ENCODE data around the gene UCN2.

Gene UCN2

GRCh38 chr3:48544141-48544540, 19.4 kb downstream of the UCN2 start:
- in situ Hi-C loops (cut with HindIII; ENCODE audit: low sequenced_read_pairs): no loop called here
- no peak for TF ChIP-seq CTCF (IDR thresholded peaks at IDR 0.05; ENCODE audit: low read depth, low read length)
- H3K4me3 ChIP-seq (ENCODE audit: low read depth, low read length): no peak overlapping the region
- no peak for DNase-seq (ENCODE audit: low read depth, low spot score)

GRCh38 chr3:48543271-48543866, 20.2 kb downstream of the UCN2 start:
- H3K4me3 ChIP-seq (ENCODE audit: low read depth, low read length): no peak overlapping the region
- TF ChIP-seq CTCF (IDR thresholded peaks at IDR 0.05; ENCODE audit: low read depth, low read length): no peak
- no peak for DNase-seq (ENCODE audit: low read depth, low spot score)
- in situ Hi-C loops (cut with HindIII; ENCODE audit: low sequenced_read_pairs): no loop called here

GRCh38 chr3:48538451-48538850, 25.1 kb downstream of the UCN2 start:
- DNase-seq (ENCODE audit: low read depth, low spot score): no peak
- no peak overlapping the region for H3K4me3 ChIP-seq (ENCODE audit: low read depth, low read length)
- TF ChIP-seq CTCF (IDR thresholded peaks at IDR 0.05; ENCODE audit: low read depth, low read length): no peak
- in situ Hi-C loops (cut with HindIII; ENCODE audit: low sequenced_read_pairs): no loop called here

- in situ Hi-C loops (cut with HindIII; ENCODE audit: low sequenced_read_pairs): no loop called here
- no peak overlapping the region for H3K4me3 ChIP-seq (ENCODE audit: low read depth, low read length)
- DNase-seq (ENCODE audit: low read depth, low spot score): no peak
- TF ChIP-seq CTCF (IDR thresholded peaks at IDR 0.05; ENCODE audit: low read depth, low read length): no peak
Observed at GRCh38 chr3:48536785-48537184, 26.8 kb downstream of the UCN2 start.

- in situ Hi-C loops (cut with HindIII; ENCODE audit: low sequenced_read_pairs): no loop called here
- H3K4me3 ChIP-seq (ENCODE audit: low read depth, low read length): no peak overlapping the region
- TF ChIP-seq CTCF (IDR thresholded peaks at IDR 0.05; ENCODE audit: low read depth, low read length): no peak
- no peak for DNase-seq (ENCODE audit: low read depth, low spot score)
Observed at GRCh38 chr3:48536116-48536515, 27.5 kb downstream of the UCN2 start.

- in situ Hi-C loops (cut with HindIII; ENCODE audit: low sequenced_read_pairs): no loop called here
- no peak overlapping the region for H3K4me3 ChIP-seq (ENCODE audit: low read depth, low read length)
- no peak for TF ChIP-seq CTCF (IDR thresholded peaks at IDR 0.05; ENCODE audit: low read depth, low read length)
- no peak for DNase-seq (ENCODE audit: low read depth, low spot score)
Observed at GRCh38 chr3:48535578-48535977, 28.0 kb downstream of the UCN2 start.

- no peak for DNase-seq (ENCODE audit: low read depth, low spot score)
- no peak for TF ChIP-seq CTCF (IDR thresholded peaks at IDR 0.05; ENCODE audit: low read depth, low read length)
- H3K4me3 ChIP-seq (ENCODE audit: low read depth, low read length): no peak overlapping the region
- in situ Hi-C loops (cut with HindIII; ENCODE audit: low sequenced_read_pairs): no loop called here
Observed at GRCh38 chr3:48532977-48533337, 30.6 kb downstream of the UCN2 start.

All from astrocyte of the spinal cord (primary cell).